GM12801 (cell line): Measurements from ENCODE around the gene PSRC1.

Experiments
- TF ChIP-seq, protein P1 (sequence below): IDR thresholded peaks from one replicate; pipeline ENCODE4 v1.5.1; 2011; ENCODE audit warnings: control low read depth; ENCODE audit not compliant: insufficient read length; ENCODE audit errors: extremely low read depth

Gene PSRC1

DNA sequence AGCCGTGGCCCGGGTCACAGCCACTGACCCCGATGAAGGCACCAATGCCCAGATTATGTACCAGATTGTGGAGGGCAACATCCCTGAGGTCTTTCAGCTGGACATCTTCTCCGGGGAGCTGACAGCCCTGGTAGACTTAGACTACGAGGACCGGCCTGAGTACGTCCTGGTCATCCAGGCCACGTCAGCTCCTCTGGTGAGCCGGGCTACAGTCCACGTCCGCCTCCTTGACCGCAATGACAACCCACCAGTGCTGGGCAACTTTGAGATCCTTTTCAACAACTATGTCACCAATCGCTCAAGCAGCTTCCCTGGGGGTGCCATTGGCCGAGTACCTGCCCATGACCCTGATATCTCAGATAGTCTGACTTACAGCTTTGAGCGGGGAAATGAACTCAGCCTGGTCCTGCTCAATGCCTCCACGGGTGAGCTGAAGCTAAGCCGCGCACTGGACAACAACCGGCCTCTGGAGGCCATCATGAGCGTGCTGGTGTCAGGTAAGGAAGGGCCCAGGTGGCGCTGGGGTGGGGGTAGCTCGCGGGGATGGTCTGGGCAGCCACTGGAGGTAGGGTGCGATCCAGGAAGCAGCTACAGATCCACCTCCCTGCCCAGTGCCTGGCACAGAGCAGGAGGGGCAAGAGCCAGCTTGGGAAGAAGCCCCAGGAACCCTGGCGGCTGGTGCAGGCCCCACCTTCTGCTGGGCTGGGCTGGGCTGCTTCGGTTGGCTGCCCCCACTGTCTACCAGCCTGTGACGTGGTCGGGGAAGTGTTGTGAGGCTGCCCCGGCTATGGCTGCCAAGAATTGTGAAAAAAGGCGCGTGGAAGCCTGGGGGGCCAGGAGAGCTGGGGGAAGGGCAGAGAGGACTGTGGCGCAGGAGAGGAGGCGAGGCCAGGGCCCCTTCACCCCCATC is 29.8 kb downstream of the PSRC1 start:
- TF ChIP-seq, protein P1, sequence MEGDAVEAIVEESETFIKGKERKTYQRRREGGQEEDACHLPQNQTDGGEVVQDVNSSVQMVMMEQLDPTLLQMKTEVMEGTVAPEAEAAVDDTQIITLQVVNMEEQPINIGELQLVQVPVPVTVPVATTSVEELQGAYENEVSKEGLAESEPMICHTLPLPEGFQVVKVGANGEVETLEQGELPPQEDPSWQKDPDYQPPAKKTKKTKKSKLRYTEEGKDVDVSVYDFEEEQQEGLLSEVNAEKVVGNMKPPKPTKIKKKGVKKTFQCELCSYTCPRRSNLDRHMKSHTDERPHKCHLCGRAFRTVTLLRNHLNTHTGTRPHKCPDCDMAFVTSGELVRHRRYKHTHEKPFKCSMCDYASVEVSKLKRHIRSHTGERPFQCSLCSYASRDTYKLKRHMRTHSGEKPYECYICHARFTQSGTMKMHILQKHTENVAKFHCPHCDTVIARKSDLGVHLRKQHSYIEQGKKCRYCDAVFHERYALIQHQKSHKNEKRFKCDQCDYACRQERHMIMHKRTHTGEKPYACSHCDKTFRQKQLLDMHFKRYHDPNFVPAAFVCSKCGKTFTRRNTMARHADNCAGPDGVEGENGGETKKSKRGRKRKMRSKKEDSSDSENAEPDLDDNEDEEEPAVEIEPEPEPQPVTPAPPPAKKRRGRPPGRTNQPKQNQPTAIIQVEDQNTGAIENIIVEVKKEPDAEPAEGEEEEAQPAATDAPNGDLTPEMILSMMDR = no peak

DNA sequence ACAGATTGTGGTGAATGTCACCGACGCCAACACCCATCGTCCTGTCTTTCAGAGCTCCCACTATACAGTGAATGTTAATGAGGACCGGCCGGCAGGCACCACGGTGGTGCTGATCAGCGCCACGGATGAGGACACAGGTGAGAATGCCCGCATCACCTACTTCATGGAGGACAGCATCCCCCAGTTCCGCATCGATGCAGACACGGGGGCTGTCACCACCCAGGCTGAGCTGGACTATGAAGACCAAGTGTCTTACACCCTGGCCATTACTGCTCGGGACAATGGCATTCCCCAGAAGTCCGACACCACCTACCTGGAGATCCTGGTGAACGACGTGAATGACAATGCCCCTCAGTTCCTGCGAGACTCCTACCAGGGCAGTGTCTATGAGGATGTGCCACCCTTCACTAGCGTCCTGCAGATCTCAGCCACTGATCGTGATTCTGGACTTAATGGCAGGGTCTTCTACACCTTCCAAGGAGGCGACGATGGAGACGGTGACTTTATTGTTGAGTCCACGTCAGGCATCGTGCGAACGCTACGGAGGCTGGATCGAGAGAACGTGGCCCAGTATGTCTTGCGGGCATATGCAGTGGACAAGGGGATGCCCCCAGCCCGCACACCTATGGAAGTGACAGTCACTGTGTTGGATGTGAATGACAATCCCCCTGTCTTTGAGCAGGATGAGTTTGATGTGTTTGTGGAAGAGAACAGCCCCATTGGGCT is 30.6 kb downstream of the PSRC1 start:
- TF ChIP-seq, protein P1 = no peak

DNA sequence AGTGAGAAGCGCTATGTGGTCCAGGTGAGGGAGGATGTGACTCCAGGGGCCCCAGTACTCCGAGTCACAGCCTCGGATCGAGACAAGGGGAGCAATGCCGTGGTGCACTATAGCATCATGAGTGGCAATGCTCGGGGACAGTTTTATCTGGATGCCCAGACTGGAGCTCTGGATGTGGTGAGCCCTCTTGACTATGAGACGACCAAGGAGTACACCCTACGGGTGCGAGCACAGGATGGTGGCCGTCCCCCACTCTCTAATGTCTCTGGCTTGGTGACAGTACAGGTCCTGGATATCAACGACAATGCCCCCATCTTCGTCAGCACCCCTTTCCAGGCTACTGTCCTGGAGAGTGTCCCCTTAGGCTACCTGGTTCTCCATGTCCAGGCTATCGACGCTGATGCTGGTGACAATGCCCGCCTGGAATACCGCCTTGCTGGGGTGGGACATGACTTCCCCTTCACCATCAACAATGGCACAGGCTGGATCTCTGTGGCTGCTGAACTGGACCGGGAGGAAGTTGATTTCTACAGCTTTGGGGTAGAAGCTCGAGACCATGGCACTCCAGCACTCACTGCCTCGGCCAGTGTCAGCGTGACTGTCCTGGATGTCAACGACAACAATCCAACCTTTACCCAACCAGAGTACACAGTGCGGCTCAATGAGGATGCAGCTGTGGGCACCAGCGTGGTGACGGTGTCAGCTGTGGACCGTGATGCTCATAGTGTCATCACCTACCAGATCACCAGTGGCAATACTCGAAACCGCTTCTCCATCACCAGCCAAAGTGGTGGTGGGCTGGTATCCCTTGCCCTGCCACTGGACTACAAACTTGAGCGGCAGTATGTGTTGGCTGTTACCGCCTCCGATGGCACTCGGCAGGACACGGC is 31.4 kb downstream of the PSRC1 start:
- TF ChIP-seq, protein P1 = no peak

DNA sequence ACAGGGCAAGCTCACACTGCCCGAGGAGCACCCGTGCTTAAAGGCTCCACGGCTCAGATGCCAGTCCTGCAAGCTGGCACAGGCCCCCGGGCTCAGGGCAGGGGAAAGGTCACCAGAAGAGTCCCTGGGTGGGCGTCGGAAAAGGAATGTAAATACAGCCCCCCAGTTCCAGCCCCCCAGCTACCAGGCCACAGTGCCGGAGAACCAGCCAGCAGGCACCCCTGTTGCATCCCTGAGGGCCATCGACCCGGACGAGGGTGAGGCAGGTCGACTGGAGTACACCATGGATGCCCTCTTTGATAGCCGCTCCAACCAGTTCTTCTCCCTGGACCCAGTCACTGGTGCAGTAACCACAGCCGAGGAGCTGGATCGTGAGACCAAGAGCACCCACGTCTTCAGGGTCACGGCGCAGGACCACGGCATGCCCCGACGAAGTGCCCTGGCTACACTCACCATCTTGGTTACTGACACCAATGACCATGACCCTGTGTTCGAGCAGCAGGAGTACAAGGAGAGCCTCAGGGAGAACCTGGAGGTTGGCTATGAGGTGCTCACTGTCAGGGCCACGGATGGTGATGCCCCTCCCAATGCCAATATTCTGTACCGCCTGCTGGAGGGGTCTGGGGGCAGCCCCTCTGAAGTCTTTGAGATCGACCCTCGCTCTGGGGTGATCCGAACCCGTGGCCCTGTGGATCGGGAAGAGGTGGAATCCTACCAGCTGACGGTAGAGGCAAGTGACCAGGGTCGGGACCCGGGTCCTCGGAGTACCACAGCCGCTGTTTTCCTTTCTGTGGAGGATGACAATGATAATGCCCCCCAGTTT is 32.3 kb downstream of the PSRC1 start:
- TF ChIP-seq, protein P1 = no peak

DNA sequence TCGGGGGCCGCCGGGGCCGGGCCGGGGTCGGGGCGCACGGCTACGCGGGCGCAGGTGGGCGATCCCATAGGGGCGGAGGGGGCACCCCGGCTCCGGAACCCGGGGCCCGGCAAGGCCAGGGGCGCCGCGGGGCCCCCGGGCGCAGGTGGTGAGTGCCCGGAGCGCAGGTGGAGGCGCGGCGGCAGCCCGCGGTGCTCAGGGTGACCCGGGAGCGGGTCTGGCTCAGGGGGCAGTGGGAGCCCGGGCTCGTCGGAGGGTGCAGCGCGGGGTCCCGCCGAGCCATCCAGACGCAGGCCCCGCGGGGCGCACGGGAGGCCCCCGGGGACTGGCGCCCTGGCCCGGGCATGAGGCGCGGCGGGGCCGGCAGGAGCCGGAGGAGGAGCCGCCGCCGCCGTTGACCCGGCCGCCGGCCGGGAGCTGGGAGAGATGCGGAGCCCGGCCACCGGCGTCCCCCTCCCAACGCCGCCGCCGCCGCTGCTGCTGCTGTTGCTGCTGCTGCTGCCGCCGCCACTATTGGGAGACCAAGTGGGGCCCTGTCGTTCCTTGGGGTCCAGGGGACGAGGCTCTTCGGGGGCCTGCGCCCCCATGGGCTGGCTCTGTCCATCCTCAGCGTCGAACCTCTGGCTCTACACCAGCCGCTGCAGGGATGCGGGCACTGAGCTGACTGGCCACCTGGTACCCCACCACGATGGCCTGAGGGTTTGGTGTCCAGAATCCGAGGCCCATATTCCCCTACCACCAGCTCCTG is 33.1 kb downstream of the PSRC1 start:
- TF ChIP-seq, protein P1 = no peak

DNA sequence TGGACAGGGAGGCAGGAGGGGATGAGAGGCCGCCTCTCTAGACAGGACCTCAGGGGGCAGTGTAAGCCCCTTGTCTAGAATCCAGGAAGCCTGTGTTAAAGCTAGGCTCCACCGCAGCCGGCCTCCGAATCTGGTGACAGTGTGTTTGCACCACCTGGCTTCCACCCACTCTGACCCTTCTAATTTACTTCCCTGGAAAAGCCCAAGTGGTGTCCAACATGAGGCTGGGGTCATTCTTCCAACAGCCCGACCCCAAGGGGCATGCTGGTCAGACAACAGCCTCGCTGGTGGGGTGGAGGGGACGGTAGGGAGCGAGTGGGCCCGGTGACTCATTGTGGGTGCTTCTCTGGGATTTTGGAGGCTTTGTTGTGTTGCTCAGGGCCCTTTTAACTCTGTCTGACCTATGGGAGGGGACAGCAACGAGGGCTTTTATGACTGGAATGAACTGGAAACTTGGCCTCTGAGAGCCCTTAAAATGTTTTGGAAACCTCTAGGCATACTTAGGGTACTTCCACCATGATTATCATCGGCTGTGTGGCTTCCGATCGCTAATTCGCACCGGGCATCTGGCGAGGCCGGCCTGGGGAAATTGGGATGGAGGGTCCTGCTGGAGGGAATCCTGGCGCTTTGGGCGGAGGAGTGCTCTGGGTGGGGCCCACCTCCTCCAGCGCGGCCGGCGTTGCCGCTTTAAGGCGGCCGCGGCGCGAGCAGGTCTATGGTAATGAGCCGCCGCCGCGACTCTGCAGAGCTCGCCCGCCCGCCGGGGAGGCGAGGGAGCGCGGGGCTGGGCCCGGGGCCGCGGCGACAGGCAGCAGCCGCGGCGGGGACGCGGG is 33.9 kb downstream of the PSRC1 start, which contains the start of gene CELSR2:
Gene CELSR2, plus strand, starts transcription at position 743 of the 833 bp plus-strand sequence. CDS start 541 bp downstream, outside the sequence.
- TF ChIP-seq, protein P1 = no peak
